ENCODE data around the gene B4GALT2. TPM values are rescaled to one million over a fixed set of nuclear protein-coding genes. Genes with fewer than 3 reads are reported as not detected.

B4GALT2 gene
- polyA plus RNA-seq, 1 of the 3 experiments (the other 2 are of a cell fraction), result 48.0 TPM

DNA sequence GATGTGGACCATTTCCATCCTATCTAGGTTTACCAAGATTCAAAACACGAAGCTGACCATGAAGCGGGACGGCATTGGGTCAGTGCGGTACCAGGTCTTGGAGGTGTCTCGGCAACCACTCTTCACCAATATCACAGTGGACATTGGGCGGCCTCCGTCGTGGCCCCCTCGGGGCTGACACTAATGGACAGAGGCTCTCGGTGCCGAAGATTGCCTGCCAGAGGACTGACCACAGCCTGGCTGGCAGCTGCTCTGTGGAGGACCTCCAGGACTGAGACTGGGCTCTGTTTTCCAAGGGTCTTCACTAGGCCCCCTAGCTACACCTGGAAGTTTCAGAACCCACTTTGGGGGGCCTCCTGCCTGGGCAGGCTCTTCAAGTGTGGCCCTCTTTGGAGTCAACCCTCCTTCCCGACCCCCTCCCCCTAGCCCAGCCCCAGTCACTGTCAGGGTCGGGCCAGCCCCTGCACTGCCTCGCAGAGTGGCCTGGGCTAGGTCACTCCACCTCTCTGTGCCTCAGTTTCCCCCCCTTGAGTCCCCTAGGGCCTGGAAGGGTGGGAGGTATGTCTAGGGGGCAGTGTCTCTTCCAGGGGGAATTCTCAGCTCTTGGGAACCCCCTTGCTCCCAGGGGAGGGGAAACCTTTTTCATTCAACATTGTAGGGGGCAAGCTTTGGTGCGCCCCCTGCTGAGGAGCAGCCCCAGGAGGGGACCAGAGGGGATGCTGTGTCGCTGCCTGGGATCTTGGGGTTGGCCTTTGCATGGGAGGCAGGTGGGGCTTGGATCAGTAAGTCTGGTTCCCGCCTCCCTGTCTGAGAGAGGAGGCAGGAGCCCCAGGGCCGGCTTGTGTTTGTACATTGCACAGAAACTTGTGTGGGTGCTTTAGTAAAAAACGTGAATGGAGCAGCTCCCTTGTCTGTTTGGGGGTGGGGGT is 11.5 kb downstream of the B4GALT2 start (continued):
- TF ChIP-seq, protein P1, sequence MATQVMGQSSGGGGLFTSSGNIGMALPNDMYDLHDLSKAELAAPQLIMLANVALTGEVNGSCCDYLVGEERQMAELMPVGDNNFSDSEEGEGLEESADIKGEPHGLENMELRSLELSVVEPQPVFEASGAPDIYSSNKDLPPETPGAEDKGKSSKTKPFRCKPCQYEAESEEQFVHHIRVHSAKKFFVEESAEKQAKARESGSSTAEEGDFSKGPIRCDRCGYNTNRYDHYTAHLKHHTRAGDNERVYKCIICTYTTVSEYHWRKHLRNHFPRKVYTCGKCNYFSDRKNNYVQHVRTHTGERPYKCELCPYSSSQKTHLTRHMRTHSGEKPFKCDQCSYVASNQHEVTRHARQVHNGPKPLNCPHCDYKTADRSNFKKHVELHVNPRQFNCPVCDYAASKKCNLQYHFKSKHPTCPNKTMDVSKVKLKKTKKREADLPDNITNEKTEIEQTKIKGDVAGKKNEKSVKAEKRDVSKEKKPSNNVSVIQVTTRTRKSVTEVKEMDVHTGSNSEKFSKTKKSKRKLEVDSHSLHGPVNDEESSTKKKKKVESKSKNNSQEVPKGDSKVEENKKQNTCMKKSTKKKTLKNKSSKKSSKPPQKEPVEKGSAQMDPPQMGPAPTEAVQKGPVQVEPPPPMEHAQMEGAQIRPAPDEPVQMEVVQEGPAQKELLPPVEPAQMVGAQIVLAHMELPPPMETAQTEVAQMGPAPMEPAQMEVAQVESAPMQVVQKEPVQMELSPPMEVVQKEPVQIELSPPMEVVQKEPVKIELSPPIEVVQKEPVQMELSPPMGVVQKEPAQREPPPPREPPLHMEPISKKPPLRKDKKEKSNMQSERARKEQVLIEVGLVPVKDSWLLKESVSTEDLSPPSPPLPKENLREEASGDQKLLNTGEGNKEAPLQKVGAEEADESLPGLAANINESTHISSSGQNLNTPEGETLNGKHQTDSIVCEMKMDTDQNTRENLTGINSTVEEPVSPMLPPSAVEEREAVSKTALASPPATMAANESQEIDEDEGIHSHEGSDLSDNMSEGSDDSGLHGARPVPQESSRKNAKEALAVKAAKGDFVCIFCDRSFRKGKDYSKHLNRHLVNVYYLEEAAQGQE (IDR thresholded peaks at IDR 0.05; ENCODE audit: low read depth, low read length), result no peak

DNA sequence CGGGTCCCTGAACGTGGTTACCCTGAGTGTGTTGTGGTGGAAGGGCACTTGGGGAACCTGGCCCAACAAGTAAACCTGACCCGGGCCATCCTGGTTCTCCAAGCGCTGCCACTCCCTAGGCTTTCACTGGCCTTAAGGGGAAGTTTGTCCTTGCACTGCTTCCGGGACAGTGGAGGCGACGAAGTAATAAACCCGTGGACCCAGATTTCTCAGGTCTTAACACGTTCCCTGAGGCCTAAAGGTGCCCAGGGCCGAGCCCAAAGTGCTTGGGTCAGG is 12.1 kb downstream of the B4GALT2 start:
- Histone ChIP-seq H3K4me1 (ENCODE audit: control insufficient read depth in 1 of 2, insufficient read depth in 2 of 2, low read depth in 1 of 2, low read length in 1 of 2) (peaks cover 8 to 37% of the 10 kb centered on the region in 2 experiments; a peak in 3 of 4 replicates), H3K36me3 (replicated peaks in 1 of 2; ENCODE audit: control insufficient read depth in 1 of 2, insufficient read depth in 2 of 2, low read length in 1 of 2) (peaks cover 4 to 7% of the 10 kb centered on the region in 2 experiments), H3K4me3 (ENCODE audit: low read depth in 2 of 2, low read length in 1 of 2) (peak overlapping the region; percentile 71 to 75), H3K27ac (ENCODE audit: low read depth in 2 of 2, low read length in 1 of 2) (peak overlapping the region; percentile 75 to 86), H3K9me3 (no peaks in the 10 kb centered on the region), H3K9me2 (no peaks in the 10 kb centered on the region), H4K20me1 (ENCODE audit: insufficient read depth) (no peaks in the 10 kb centered on the region), H3K4me2 (peak overlapping the region; percentile 90), H3K9ac (peak overlapping the region; percentile 75), H3K27me3 (ENCODE audit: insufficient read depth) (no peaks in the 10 kb centered on the region), H3K79me2 (ENCODE audit: insufficient read depth) (no peaks in the 10 kb centered on the region), H2AFZ (ENCODE audit: low read depth) (peak overlapping the region; percentile 87; the same call in 1 of the 2 replicates), H3F3A (replicated peaks; ENCODE audit: insufficient read depth) (peaks cover 8% of the 10 kb centered on the region)
- no peak for DNase-seq
- ChIA-PET CTCF (interaction anchor here (0.9 to 20.6 kb wide), 8 partner anchors 11 to 228 kb away, joined by 3 to 598 read pairs (median 5); partner anchors contain the start of genes ATP6V0B, IPO13 and SLC6A9), POLR2A (no interaction called here)
- 3% methylated on average over 9 of the region's 10 CpGs for WGBS (ENCODE audit: low lambda C conversion rate)
- no peak for TF ChIP-seq ELF1 (IDR thresholded peaks at IDR 0.05)
- no peak for TF ChIP-seq SIN3A (IDR thresholded peaks at IDR 0.05; ENCODE audit: borderline replicate concordance, low read depth, low read length)
- TF ChIP-seq, protein P2, sequence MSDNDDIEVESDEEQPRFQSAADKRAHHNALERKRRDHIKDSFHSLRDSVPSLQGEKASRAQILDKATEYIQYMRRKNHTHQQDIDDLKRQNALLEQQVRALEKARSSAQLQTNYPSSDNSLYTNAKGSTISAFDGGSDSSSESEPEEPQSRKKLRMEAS (IDR thresholded peaks at IDR 0.05; ENCODE audit: low read depth), result no peak
- TF ChIP-seq MEF2A (IDR thresholded peaks at IDR 0.05; ENCODE audit: borderline replicate concordance, low read depth), result no peak
- no peak for TF ChIP-seq CHD2 (IDR thresholded peaks at IDR 0.05; ENCODE audit: low read length, partially characterized antibody)
- TF ChIP-seq, protein P3, sequence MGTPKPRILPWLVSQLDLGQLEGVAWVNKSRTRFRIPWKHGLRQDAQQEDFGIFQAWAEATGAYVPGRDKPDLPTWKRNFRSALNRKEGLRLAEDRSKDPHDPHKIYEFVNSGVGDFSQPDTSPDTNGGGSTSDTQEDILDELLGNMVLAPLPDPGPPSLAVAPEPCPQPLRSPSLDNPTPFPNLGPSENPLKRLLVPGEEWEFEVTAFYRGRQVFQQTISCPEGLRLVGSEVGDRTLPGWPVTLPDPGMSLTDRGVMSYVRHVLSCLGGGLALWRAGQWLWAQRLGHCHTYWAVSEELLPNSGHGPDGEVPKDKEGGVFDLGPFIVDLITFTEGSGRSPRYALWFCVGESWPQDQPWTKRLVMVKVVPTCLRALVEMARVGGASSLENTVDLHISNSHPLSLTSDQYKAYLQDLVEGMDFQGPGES (IDR thresholded peaks at IDR 0.05; ENCODE audit: low read depth, low read length), result no peak
- TF ChIP-seq MXI1 (IDR thresholded peaks at IDR 0.05; ENCODE audit: low read depth, low read length), result no peak
- TF ChIP-seq, protein P4, sequence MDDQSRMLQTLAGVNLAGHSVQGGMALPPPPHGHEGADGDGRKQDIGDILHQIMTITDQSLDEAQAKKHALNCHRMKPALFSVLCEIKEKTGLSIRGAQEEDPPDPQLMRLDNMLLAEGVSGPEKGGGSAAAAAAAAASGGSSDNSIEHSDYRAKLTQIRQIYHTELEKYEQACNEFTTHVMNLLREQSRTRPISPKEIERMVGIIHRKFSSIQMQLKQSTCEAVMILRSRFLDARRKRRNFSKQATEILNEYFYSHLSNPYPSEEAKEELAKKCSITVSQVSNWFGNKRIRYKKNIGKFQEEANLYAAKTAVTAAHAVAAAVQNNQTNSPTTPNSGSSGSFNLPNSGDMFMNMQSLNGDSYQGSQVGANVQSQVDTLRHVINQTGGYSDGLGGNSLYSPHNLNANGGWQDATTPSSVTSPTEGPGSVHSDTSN (IDR thresholded peaks at IDR 0.05), result no peak; the same call in 1 of the 2 replicates
- TF ChIP-seq GATA2 (CRISPR knock-in tag; IDR thresholded peaks at IDR 0.05), result no peak
- no peak for TF ChIP-seq RAD21 (IDR thresholded peaks at IDR 0.05; ENCODE audit: low read length)
- no peak for TF ChIP-seq JUND (IDR thresholded peaks at IDR 0.05)
- TF ChIP-seq RXRA (IDR thresholded peaks at IDR 0.05; ENCODE audit: borderline replicate concordance, low read depth), result no peak
- TF ChIP-seq, protein P5, sequence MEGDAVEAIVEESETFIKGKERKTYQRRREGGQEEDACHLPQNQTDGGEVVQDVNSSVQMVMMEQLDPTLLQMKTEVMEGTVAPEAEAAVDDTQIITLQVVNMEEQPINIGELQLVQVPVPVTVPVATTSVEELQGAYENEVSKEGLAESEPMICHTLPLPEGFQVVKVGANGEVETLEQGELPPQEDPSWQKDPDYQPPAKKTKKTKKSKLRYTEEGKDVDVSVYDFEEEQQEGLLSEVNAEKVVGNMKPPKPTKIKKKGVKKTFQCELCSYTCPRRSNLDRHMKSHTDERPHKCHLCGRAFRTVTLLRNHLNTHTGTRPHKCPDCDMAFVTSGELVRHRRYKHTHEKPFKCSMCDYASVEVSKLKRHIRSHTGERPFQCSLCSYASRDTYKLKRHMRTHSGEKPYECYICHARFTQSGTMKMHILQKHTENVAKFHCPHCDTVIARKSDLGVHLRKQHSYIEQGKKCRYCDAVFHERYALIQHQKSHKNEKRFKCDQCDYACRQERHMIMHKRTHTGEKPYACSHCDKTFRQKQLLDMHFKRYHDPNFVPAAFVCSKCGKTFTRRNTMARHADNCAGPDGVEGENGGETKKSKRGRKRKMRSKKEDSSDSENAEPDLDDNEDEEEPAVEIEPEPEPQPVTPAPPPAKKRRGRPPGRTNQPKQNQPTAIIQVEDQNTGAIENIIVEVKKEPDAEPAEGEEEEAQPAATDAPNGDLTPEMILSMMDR (IDR thresholded peaks at IDR 0.05), result no peak
- no peak for TF ChIP-seq YY1 (IDR thresholded peaks at IDR 0.05; ENCODE audit: low read depth)
- no peak for TF ChIP-seq EP300 (IDR thresholded peaks at IDR 0.05; ENCODE audit: borderline replicate concordance in 1 of 2, low read depth in 1 of 2, low read length in 1 of 2)
- TF ChIP-seq, protein P6, sequence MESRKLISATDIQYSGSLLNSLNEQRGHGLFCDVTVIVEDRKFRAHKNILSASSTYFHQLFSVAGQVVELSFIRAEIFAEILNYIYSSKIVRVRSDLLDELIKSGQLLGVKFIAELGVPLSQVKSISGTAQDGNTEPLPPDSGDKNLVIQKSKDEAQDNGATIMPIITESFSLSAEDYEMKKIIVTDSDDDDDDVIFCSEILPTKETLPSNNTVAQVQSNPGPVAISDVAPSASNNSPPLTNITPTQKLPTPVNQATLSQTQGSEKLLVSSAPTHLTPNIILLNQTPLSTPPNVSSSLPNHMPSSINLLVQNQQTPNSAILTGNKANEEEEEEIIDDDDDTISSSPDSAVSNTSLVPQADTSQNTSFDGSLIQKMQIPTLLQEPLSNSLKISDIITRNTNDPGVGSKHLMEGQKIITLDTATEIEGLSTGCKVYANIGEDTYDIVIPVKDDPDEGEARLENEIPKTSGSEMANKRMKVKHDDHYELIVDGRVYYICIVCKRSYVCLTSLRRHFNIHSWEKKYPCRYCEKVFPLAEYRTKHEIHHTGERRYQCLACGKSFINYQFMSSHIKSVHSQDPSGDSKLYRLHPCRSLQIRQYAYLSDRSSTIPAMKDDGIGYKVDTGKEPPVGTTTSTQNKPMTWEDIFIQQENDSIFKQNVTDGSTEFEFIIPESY (IDR thresholded peaks at IDR 0.05; ENCODE audit: borderline replicate concordance, low read depth), result no peak
